ENCODE measurements around the gene NEMP1. TPM values are rescaled to one million over a fixed set of nuclear protein-coding genes. Genes with fewer than 3 reads are reported as not detected.

The NEMP1 gene
- total RNA-seq, 1 experiment from 2014 or later: 16.4 TPM

- TF ChIP-seq EZH2phosphoT487 (IDR thresholded peaks at IDR 0.05; ENCODE audit: borderline replicate concordance, low read length) (no peak), CTCF (conservative IDR thresholded peaks at IDR 0.05; ENCODE audit: low read depth, low read length) (no peak), EZH2 (IDR thresholded peaks at IDR 0.05; ENCODE audit: low read length, unreplicated experiment) (no peak)
- CTCF ChIA-PET: interaction anchor here (0.5 kb wide), 1 partner anchor 118 kb away, joined by 9 read pairs; the partner anchor contains the start of gene LRP1
- Histone ChIP-seq H3K9ac (ENCODE audit: low read length) (no peak overlapping the region), H3K27ac (ENCODE audit: low read length) (no peak overlapping the region), H3F3A (ENCODE audit: low read length, unreplicated experiment) (peaks cover 3% of the 10 kb centered on the region), H3K36me3 (ENCODE audit: low read depth, low read length) (no peaks in the 10 kb centered on the region), H2AFZ (ENCODE audit: low read length) (no peak overlapping the region), H3K27me3 (ENCODE audit: low read length) (peaks cover 25% of the 10 kb centered on the region), H3K9me3 (ENCODE audit: low read length) (no peaks in the 10 kb centered on the region), H3K4me1 (ENCODE audit: insufficient read depth, low read length) (peaks cover 18% of the 10 kb centered on the region), H4K20me1 (ENCODE audit: low read length) (no peaks in the 10 kb centered on the region), H3K4me3 (ENCODE audit: low read length) (no peak overlapping the region), H3K4me2 (ENCODE audit: low read length) (no peak overlapping the region), H3K79me2 (ENCODE audit: low read length) (peaks cover 11% of the 10 kb centered on the region), H3K9me2 (replicated peaks; ENCODE audit: low read length) (no peaks in the 10 kb centered on the region)
- no peak for DNase-seq
- POLR2A ChIA-PET (ENCODE audit: unreplicated experiment): no interaction called here
- ATAC-seq: no peak
- no TSS peak for BruUV-seq (replicated peaks)
- intact Hi-C loops (cut with micrococcal nuclease): loop anchor here (5.0 kb wide), 1 partner anchor 253 kb away; no protein-coding TSS in a partner anchor
Observed at GRCh38 chr12:57009949-57010626, 68.5 kb downstream of the NEMP1 start.

GRCh38 chr12:57008178-57008577 is 70.4 kb downstream of the NEMP1 start:
- TF ChIP-seq CTCF (conservative IDR thresholded peaks at IDR 0.05; ENCODE audit: low read depth, low read length) (peak; percentile 80), EZH2 (IDR thresholded peaks at IDR 0.05; ENCODE audit: low read length, unreplicated experiment) (no peak)
- no peak overlapping the region for H3K27ac ChIP-seq (ENCODE audit: low read length)
- H3K4me3 ChIP-seq (ENCODE audit: low read length): no peak overlapping the region
- H3F3A ChIP-seq (ENCODE audit: low read length, unreplicated experiment): peaks cover 3% of the 10 kb centered on the region
- H3K9me3 ChIP-seq (ENCODE audit: low read length): no peaks in the 10 kb centered on the region
- no peak overlapping the region for H3K4me2 ChIP-seq (ENCODE audit: low read length)
- peaks cover 29% of the 10 kb centered on the region for H3K79me2 ChIP-seq (ENCODE audit: low read length)
- ChIA-PET CTCF (interaction anchor here (0.5 to 1.7 kb wide), 2 partner anchors 36 to 104 kb away, joined by 3 to 10 read pairs; partner anchors contain the start of gene STAT6), POLR2A (ENCODE audit: unreplicated experiment) (no interaction called here)
- H3K27me3 ChIP-seq (ENCODE audit: low read length): peaks cover 6% of the 10 kb centered on the region
- no peak overlapping the region for H3K9ac ChIP-seq (ENCODE audit: low read length)
- H4K20me1 ChIP-seq (ENCODE audit: low read length): no peaks in the 10 kb centered on the region
- H3K4me1 ChIP-seq (ENCODE audit: insufficient read depth, low read length): peaks cover 20% of the 10 kb centered on the region
- ATAC-seq (peak; percentile 36), DNase-seq (peak; percentile 76)
- H3K36me3 ChIP-seq (ENCODE audit: low read depth, low read length): peaks cover 14% of the 10 kb centered on the region; the same call in 1 of the 2 replicates
- no peaks in the 10 kb centered on the region for H3K9me2 ChIP-seq (replicated peaks; ENCODE audit: low read length)
- BruUV-seq (replicated peaks): no TSS peak
- intact Hi-C loops (cut with micrococcal nuclease): loop anchor here (1.0 to 5.0 kb wide), 3 partner anchors 54 to 251 kb away; no protein-coding TSS in a partner anchor
- H2AFZ ChIP-seq (ENCODE audit: low read length): no peak overlapping the region
